Limb (tissue), 2 donors: Measurements from ENCODE around the gene SUGCT.
"Not testable (repeated sequence)": the region's sequence is repeated elsewhere in the genome, so short reads cannot be mapped to it uniquely, and the experiment has no call there.

Source experiments
- DNase-seq, 2 donors: peaks; one replicate each; pipeline ENCODE4 v3.0.0-alpha.2; 2016; ENCODE audit errors: extremely low spot score in 2 of 2

SUGCT gene

DNA sequence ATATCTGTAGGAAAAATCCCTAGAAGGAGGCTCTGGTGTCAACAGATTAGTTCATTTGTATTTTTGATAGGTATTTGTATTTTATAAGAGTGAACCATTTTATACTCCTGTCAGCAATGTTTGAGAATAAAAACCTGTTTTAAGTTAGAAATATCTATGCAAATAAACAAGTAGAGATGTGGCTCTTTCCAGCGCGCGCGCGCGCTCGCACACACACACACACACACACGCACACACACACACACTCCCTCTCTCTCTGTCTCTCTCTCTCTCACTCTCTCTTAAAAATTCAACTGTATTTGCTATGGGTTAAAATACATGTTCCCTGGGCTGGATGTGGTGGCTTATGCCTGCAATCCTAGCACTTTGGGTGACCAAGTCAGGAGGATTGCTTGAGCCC lies 113.9 kb downstream of the SUGCT start:
- DNase-seq, result no peak

DNA sequence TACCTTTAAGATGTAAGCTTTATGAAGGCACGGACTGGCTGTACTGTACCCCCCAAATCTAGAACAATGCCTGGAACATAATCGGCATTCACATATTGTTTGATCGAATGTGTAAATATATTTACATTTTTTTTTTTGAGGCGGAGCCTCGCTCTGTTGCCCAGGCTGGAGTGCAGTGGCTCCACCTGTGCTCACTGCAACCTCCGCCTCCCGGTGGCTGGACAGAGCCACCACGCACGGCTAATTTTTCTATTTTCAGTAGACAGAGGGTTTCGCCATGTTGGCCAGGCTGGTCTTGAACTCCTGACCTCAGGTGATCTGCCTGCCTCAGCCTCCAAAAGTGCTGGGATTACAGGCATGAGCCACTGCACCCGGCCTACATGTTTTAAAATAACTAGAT lies 118.6 kb downstream of the SUGCT start:
- not testable (repeated sequence) for DNase-seq

DNA sequence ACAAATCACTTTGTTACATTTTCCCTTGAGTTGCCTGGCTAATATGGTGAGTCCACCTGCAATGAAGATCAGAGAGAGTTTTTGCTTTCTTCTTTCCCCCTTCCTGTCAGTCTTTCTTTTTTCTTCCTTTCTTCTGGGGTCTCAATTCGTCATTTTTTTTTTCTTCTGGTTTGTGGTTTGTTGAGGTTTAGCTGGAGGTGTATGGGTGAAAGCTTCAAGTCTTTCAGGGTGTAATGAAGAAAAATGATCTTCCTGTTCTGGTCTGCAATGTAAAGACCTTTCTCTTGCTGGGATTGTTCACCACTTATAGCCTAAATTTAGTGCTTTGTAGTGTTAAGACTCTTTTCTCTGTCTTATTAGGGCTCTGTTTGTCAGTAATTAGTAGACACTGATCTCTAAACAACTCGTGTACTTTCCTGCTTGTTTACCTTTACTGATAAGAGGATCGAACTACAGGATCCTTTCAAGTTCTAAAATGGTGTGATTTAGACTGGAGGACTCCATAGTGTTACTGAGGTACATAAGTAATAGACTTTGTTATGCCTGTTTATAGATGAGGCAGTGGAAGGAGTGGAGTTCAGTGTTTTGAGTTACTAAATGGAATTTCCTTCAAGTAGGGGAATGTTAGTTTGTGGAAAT lies 129.1 kb downstream of the SUGCT start:
- no peak for DNase-seq

DNA sequence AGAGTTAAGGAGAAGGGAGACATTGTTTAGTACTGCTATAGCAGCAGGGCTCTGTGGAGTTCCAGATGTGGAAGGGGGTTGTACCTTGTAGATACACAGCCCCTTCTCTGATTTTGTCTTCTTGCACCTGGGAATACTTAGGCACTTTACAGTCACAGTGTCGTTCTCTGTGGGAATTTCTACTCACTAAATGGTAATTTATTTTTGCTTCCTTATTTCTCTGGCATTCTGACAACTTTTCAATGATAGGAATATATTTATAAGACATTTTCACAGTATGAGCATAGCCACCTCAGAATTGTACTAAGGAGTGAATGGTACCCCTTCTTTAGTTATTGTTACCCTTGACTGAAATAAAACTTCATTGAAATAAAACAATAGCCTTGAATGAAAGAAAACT lies 132.8 kb downstream of the SUGCT start:
- DNase-seq, result no peak

DNA sequence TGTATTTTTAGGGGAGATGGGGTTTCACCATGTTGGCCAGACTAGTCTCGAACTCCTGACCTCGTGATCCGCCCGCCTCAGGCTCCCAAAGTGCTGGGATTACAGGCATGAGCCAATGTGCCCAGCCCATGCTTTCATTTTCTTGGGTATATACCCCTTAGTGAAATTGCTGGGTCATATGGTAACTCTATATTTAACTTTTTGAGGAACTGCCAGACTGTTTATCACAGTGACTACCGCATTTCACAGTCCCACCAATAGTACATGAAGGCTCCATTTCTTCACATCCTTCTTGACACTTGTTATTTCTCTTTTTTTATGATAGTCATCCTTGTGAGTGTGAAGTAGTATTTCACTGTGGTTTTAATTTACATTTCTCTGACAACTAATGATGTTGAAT lies 134.0 kb downstream of the SUGCT start:
- DNase-seq, result not testable (repeated sequence)

DNA sequence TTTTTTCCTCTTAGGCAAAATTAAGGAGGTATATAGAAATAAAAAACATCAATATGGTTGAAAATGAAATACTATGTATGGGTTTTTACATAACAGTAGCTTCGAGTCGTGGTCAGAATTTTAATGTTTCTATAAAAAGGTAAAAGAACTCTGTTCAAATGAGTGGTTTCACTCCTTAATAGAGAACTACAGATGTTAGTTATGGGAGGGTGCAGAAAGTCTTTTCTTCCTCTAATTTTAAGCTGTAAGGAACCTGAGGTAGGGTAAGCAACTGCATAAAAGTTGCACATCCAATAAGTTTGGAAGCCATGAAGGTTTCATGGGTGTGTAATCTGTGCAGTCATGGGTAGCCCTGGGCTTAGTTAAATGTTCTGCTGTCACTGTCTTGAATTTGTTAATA lies 141.3 kb downstream of the SUGCT start:
- no peak for DNase-seq

DNA sequence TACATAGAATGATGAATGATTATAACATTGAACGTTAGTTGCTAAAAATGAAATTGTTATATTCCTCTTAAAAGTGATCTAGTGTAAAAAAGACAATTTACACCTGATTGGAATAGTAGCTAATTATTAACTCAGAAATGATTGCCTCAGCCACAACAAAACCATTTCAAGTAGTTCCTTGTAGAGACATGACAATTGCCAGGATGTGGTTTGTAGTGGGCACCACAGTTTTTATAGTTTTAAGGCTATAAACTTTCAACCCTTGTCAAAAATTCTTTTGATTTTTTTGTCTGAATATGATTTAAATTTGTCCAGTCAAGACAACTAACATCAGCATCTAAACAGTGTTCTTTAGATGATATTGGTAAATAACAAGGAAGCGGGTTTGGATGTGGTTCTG lies 145.2 kb downstream of the SUGCT start:
- DNase-seq, result no peak

DNA sequence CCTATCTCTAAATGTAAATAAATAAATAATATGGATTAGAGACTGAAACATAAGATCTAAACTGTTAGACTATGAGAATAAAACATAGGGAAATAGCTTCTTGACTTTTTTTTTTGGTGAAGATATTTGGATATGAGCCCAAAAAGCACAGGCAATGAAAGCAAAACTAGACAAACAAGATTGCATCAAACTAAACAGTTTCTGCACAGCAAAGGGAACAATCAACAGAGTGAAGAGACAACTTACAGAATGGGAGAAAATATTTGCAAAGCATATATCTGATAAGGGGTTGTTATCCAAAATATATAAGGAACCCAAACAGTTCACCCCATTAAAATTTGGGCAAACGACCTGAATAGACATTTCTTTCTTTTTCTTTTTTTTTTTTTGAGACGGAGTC lies 148.1 kb downstream of the SUGCT start:
- DNase-seq, result no peak

DNA sequence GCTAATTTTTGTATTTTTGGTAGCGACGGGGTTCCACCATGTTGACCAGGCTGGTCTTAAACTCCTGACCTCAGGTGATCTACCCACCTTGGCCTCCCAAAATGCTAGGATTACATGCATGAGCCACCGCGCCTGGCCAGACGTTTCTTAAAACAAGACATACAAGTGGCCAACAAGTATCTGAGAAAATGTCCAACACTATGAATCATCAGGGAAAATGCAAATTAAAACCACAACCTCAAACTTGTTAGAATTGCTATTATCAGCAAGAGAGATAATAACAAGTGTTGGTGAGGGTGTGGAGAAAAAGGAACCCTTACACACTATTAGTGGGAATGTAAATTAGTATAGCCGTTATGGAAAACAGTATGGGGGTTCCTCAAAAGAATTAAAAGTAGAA lies 148.6 kb downstream of the SUGCT start:
- no peak for DNase-seq

DNA sequence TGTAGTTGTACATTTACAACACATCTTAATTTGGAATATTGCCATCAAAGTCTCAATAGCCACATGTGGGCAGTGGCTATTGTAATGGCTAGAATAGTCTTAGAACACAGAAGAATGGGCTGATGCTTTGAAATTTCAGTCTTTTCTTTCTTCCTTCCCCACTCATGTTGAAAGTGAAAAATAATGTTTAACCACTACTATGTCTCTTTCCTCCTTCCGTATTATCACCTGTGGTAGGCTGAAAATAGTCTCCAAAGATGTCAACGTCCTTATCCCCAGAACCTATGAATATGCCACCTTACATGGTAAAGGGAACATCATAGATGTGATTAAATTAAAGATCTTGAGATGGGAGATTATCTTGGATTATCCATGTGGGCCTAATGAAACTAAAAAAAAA lies 154.0 kb downstream of the SUGCT start:
- no peak for DNase-seq

DNA sequence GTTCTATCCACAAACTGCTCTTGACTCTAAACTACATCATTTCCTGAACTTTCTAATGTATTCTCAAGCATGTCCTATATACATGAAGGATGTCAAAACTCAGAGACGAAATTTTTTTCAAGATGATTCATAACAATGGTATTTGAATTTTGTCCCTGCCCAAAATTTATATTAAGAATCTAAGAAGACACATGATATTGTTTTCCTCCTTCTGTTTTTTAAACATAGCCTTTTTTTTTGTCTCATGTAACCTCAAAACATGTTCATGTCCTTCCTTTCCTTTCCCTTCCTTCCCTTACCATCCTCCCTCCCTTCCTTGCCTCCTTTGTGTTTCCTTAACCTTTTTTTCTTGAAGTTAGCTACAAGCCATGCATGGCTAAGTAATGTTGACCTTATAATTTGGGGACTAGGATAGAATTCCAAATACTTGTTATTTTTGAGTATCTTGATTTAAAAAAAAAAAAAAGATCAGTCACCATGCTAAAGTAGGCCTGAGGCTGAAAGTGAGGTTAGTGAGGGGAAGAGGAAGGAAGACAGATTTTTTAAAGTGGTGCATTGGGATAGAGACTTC lies 163.0 kb downstream of the SUGCT start:
- DNase-seq, result no peak

DNA sequence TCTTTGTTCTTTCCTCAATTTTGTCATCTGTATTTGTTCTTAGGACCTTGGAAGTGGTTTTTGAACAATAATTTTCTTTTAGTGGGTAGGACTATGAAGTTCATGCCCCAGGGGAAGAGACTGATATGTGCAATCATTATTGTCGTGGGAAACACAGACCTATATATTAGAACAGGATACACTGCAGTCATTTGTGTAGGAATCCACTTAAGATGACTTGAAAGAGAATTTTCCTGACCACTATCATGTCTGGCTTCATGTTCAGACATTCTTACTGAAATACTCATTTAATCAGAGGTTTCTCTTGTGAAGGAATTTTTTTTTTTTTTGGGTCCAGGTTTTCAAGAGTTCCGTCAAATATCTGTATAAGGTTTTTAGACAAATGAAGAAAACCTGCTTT lies 163.6 kb downstream of the SUGCT start:
- no peak for DNase-seq

DNA sequence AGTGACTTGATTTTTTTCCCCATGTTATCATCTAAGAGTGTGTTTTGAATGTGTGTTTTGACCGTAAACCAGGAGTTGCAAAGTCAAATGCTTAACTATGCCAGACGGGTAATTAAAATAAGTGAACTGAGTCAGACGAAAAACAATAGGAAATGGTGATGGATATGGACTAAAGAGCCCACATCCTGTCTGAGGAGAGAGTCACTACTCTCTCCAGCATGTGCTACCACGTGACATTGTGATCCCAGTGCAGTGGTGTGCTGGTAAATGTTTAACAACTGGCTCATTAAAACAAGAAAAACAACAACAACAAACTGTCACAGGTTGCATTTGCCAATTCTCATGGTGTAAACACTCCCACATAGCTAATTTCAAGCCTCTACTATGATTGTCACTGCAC lies 164.3 kb downstream of the SUGCT start:
- DNase-seq, result no peak

DNA sequence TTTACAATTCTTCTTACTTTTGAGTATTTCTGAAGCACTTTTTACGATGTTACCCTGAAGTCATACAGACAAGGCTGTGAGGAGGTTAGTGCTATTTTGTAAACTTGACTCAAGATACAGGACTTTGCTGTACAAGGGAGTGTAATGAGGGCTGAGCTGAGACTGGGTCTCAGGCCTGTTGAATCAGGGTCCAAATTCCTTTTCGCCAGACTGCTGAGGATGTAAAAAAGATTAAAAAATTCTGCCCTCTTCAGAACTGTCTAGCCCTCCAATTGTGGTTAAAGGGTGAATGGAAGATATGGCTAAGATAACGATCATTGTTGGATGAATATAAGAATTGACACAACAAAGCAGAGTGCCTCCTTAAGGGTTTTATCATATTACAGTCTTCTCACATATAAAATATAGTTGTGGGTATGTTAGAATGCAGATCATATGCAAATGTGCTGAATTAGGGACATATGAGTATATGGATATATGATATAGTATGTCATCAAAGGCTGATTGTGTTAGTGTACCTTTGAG lies 165.4 kb downstream of the SUGCT start:
- DNase-seq, result no peak

DNA sequence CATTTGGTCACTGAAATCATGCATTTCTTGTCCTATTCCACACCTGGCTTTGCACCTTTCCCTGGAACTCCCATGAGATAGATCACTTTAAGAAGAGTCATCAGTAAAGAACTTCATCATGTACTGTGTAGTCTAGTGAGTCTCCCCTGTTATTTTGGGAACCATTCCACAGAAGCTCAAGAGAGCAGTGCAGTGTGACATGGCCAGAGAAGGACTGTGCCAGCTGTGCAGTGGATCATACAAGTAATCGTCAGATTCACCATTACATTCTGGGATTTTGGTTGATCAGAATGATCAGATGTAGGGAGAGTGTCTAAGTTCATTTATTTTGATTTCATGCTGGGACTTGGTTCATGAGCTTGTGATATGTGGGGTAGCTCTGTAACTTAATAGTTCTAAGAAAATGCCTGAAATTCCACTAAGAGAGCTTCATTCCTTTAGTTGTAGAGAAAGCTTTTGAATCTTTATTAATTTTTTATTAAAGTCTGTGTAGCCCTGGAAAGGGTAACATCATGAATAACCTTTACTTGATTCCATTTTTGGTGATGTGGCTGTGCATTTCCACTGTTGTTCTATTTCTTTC lies 166.8 kb downstream of the SUGCT start:
- no peak for DNase-seq

DNA sequence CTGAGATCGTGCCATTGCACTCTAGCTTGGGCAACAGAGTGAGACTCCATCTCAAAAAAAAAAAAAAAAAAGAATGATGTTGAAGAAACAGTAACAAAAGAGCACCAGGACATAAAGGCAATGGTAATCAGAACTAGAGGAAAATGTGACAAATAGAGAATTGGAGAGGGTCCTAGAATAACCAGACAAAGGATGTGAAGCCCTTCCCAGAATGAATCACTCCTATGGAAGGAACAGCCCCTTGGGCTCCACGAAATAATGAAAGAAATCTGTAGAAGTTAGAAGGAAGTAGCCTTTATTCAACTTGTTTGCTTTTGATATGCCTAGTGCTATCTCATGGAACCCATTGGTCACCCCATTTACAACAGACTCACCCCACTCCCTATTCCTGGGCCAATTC lies 169.2 kb downstream of the SUGCT start:
- DNase-seq, result no peak

DNA sequence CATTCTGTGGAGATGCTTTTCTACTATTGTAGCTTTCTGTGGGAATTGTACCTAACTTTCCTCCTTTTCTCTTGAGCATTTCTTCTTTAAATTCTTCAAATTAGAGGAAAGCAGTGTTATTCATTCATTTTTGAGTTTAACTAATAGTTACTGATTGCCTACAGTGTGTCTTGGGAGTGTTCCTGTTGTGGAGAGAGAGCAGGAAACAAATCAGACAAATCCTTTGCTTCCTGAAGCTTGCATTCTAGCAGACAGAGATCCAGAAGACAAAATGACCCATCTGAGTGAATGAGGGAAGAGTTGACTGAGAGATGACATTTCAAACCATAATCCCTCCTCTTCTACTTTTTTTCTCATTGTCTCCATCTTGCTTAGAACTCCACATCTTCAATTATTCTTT lies 170.4 kb downstream of the SUGCT start:
- DNase-seq, result no peak

DNA sequence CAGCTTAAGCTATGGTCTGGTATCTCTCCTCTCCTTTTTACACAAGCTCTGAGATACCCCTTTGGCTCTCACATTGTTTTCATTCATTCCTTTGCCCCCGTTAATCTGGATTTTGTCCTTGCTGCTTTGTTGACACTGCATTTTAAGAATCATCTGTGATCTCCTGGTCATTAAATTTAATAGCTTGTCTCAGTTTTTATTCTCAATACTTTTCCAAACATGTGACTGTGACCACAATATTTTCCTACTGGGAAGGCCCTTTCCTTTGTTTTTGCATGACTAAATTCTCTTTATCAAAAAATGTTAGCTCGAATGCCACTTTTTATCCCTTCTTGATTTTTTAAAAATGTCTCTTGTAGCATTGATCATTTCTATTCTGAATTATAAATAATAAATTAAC lies 171.2 kb downstream of the SUGCT start:
- no peak for DNase-seq

DNA sequence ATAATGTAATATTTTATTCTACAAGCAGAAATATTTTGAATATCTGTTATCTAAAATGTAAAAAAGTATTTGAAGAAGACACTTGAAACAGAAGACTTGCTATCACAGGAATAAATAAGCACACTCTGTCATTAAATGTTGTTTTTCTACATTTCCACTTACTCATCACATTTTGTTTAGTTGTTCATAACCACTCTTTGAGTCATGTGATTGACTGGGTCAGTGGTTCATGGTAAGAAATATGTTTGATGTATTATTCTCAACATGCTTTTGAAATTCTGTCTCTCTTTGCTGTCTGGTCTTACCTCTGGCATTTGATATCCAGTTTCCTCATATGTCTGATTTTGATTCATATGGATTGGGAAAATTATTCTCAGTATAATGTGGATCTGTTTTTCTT lies 171.8 kb downstream of the SUGCT start:
- DNase-seq, result no peak

DNA sequence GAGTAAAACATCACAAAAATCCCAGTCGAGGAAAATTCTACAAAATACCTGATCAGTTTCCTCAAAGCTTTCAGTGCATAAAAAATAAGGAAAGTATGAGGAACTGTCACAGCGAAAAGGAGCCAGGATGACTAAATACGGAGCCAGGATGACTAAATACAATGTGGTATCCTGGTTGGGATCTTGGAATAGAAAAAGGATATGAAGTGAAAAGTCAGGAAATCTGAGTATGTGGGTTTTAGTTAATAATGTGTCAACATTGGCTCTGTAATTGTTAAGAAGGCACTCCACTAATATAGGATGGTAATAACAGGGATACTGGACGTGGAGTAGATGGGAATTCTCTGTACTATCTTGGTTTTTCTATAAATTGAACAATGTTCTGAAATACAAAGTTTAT lies 175.5 kb downstream of the SUGCT start:
- no peak for DNase-seq

DNA sequence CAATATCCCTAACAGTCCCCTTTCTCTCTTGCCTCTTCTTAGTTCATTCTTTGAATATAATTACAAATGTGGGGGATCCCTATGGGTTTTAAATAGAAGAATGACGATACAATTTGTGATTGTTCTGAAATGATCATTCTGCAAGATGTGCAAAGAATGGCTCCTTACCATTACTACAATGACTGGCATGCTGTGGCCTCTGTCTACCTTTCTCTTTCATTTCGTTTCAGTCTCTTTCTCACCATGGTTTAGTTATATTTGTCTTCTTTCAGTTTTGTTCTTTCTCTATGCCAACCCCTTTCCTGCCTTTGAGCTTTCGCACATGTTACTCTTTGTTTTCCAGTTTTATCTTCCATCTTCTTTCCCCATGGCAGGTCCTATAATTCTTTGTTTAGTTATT lies 176.5 kb downstream of the SUGCT start:
- DNase-seq, result no peak

DNA sequence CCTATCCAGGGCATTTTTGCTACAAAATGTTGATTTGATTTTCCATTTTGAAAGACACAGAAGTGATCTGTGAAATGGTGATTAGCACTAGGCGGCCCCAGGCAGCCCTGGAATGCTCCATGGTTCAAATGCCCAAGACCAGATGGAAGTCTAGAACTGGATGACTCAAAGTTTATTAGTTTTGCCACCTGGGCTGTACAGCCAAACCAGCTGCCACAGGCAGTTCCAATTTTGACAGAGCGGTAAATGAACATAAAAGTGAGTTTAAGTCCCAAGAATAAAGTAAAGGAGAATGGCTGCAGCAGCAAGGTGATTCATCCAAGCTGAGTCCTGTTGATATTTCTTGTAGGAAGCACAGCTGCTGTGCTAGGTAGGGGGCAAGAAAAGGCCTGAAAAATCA lies 180.5 kb downstream of the SUGCT start:
- DNase-seq, result no peak

DNA sequence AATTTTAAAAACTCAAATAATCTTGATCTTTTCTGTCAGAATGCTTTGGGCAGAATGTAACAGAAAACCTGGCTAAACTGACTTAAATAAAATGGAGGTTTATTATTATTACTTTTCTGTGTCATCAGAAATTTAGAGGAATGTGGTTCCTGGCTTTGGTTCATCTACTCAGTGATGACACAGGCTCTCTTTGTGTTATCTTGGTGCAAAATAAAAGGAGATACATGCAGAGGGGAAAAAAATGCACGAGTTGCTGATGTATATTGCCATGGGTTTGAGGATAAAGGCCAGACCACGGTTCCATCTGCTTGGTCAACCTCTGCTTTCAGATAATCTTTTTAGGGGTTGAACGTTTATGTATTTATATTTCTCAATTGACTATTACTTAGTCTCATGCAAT lies 181.4 kb downstream of the SUGCT start:
- no peak for DNase-seq
